ENCODE data around the gene EXOSC10. TPM values are rescaled to one million over a fixed set of nuclear protein-coding genes. Genes with fewer than 3 reads are reported as not detected.

Gene EXOSC10
- total and polyA plus RNA-seq, 2 of the 4 experiments (the other 2 are of a cell fraction), result 64.5 to 66.0 TPM

DNA sequence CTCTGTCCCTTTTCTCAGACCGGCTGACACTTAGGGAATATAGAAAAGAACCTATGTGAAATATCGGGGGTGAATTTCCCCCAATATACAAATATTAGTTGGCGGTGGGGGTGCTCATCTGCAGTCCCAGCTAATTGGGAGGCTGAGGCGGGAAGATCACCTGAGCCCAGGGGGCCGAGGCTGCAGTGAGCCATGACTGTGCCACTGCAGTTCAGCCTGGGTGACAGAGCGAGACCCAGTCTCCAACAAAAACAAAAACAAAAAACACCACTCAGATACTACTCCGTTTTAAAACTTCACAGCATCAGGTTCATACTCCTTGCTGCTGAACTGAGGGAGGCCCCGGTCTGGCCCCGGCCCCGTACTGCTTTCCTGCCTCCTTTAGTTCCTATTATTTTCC is 5.9 kb upstream of the EXOSC10 start:
- Histone ChIP-seq H3K4ac (ENCODE audit: low read depth, low read length) (no peak overlapping the region), H2BK120ac (ENCODE audit: low read depth, low read length) (no peak overlapping the region), H3K4me3 (ENCODE audit: insufficient read depth, low read depth, low read length) (no peak overlapping the region), H3K27me3 (ENCODE audit: control insufficient read depth, insufficient read depth, low read length) (no peaks in the 10 kb centered on the region), H2AFZ (replicated peaks; ENCODE audit: low read length, poor library complexity) (no peak overlapping the region), H4K5ac (ENCODE audit: low read depth, low read length) (no peak overlapping the region), H3K36me3 (ENCODE audit: control insufficient read depth, insufficient read depth, low read length) (peaks cover 23% of the 10 kb centered on the region), H3K4me2 (ENCODE audit: low read depth, low read length) (no peak overlapping the region), H3K18ac (ENCODE audit: low read depth, low read length) (no peak overlapping the region), H2AK9ac (replicated peaks; ENCODE audit: low read depth, low read length, poor library complexity) (no peak overlapping the region), H3K23ac (ENCODE audit: low read depth, low read length) (no peak overlapping the region), H4K20me1 (ENCODE audit: insufficient read depth, low read length) (no peaks in the 10 kb centered on the region), H2BK15ac (ENCODE audit: low read depth, low read length) (no peak overlapping the region), H3K79me1 (ENCODE audit: low read depth in 1 of 2, low read length in 2 of 2) (no peaks in the 10 kb centered on the region), H2BK20ac (ENCODE audit: low read depth, low read length) (no peak overlapping the region), H3K4me1 (ENCODE audit: control insufficient read depth, insufficient read depth, low read length) (no peaks in the 10 kb centered on the region), H3K9ac (ENCODE audit: low read depth, low read length) (no peak overlapping the region), H2BK5ac (ENCODE audit: low read depth, low read length, poor library complexity, severe bottlenecking) (no peak overlapping the region), H3K14ac (replicated peaks; ENCODE audit: low read depth, low read length) (no peak overlapping the region), H3K9me1 (ENCODE audit: insufficient read depth, low read length) (no peaks in the 10 kb centered on the region), H4K91ac (ENCODE audit: insufficient read depth, low read depth, low read length) (no peak overlapping the region), H3K56ac (ENCODE audit: extremely low read depth, insufficient read depth, low read length) (no peak overlapping the region), H2AK5ac (ENCODE audit: low read depth, low read length) (no peak overlapping the region), H3K27ac (ENCODE audit: insufficient read depth, low read length) (no peak overlapping the region), H3K9me3 (ENCODE audit: control insufficient read depth, insufficient read depth, low read length) (no peaks in the 10 kb centered on the region), H4K8ac (ENCODE audit: low read depth in 2 of 2, low read length in 2 of 2) (no peak overlapping the region)
- in situ Hi-C loops (cut with MboI; ENCODE audit: low sequenced_read_pairs) (no loop called here), intact Hi-C loops (cut with micrococcal nuclease) (no loop called here), dilution Hi-C loops (cut with HindIII; ENCODE audit: low sequenced_read_pairs, unreplicated experiment) (no loop called here)
- DNase-seq (no peak), ATAC-seq (ENCODE audit: low read depth) (no peak)
- POLR2A ChIA-PET (ENCODE audit: unreplicated experiment), result no interaction called here
- CTCF ChIA-PET, result no interaction called here
- BruUV-seq (replicated peaks), result no TSS peak
- TF ChIP-seq CHD1 (IDR thresholded peaks at IDR 0.05; ENCODE audit: low read depth, low read length) (no peak), BHLHE40 (IDR thresholded peaks at IDR 0.05; ENCODE audit: low read depth, low read length) (no peak), RAD21 (IDR thresholded peaks at IDR 0.05; ENCODE audit: low read length) (no peak), MAZ (IDR thresholded peaks at IDR 0.05; ENCODE audit: borderline replicate concordance, low read depth, low read length) (no peak), SMC3 (IDR thresholded peaks at IDR 0.05; ENCODE audit: low read depth, low read length) (no peak), RFX5 (IDR thresholded peaks at IDR 0.05; ENCODE audit: low read depth, low read length) (no peak), MXI1 (IDR thresholded peaks at IDR 0.05; ENCODE audit: borderline replicate concordance, low read depth, low read length) (no peak)
- TF ChIP-seq, protein P1, sequence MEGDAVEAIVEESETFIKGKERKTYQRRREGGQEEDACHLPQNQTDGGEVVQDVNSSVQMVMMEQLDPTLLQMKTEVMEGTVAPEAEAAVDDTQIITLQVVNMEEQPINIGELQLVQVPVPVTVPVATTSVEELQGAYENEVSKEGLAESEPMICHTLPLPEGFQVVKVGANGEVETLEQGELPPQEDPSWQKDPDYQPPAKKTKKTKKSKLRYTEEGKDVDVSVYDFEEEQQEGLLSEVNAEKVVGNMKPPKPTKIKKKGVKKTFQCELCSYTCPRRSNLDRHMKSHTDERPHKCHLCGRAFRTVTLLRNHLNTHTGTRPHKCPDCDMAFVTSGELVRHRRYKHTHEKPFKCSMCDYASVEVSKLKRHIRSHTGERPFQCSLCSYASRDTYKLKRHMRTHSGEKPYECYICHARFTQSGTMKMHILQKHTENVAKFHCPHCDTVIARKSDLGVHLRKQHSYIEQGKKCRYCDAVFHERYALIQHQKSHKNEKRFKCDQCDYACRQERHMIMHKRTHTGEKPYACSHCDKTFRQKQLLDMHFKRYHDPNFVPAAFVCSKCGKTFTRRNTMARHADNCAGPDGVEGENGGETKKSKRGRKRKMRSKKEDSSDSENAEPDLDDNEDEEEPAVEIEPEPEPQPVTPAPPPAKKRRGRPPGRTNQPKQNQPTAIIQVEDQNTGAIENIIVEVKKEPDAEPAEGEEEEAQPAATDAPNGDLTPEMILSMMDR (conservative IDR thresholded peaks at IDR 0.05; ENCODE audit: low read depth, low read length), result no peak
- WGBS, 2 experiments (ENCODE audit: extremely low coverage in 2 of 2, insufficient read length in 1 of 2), result no CpG with 5 or more reads among the region's 10 CpGs

Measured in IMR-90 (cell line).